HG03565 (cell line): Measurements from ENCODE around the gene ITGA3.

Experiments
- ATAC-seq: cut with Tn5 transposase; IDR thresholded peaks from one replicate; pipeline ENCODE4 v1.9.1; 2021; ENCODE audit warnings: mild to moderate bottlenecking, moderate library complexity; ENCODE audit not compliant: unreplicated experiment

The ITGA3 gene

DNA sequence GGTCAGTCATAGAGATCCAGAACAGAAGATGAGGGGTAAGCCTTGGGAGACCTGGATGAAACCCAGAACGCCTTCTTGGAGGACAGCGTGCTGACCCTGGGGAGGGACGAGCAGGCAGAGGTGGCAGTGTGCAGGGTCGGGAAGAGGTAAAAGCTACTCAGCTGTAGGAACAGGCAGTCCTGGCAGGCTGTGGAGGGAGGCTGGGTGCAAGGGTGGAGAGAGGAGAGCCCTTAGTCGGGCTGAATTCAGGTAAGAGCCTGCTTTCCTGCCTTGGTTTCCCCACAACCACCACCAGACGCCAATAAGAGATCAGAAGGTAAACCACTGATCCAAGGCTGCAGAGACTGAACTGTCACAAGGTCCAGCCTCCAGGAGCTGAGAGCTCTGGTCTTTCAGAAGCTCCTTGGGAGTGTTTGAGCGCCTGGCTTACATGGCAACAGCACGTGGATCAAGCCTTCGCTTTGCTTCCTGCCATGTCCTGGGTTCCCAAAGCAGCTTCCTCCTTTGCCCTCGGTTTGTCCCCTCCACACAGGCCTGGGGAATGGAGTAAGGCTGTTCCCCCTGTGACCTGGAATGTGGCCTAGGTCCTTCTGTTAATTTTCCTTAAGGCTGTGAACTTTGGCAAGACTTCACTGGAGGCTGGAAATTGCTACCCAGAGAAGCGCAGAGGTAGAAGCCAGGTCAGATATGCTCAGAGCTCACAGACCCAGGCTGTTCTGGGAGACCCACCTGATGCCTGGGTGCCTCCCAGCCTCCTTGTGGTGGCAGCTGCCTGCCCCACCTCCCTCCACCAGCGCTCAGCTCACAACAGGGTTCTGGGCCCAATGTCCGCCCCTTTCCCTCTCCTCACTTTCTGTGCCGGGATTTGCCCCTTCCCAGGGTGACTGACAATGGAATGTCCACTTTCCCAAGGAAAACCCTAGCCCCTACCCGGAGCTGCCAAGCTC is 35.3 kb downstream of the ITGA3 start:
- ATAC-seq: no peak

DNA sequence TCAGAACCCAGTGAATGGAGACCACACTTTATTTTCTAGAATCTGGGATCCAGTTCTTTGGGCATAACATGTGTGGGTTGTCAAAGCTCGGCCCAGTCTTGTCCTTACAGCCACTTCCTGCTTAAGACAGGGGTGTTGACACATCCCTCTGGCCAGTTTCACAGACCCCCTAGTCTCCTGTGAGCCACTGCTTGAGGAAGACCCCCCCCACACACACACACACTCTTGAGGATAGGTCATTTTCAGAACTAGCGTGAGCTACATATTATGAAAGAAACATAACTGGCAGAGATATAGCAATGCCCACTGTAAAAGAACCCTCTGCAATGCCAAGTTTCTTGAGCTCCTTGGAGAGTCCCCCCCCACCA is 36.0 kb downstream of the ITGA3 start:
- ATAC-seq: no peak

DNA sequence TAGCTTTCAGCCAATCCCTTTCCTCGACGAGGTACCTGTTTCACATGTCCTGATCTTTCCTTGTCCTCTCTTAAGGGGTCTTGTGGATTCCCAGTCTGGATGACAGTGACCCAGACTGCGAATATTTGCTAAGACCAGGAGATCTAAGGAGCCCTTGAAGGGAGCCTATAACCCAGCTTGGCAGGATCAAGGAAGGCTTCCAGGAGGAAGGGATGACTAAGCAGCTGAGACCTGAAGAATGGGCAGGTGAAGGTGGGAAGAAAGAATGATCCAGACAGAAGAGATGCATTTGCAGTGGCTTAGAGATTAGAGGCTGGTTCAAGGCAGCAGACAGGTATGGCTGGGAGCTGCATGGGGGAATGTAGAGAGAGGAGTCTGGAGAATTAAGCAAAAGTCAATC is 37.3 kb downstream of the ITGA3 start:
- ATAC-seq: no peak

DNA sequence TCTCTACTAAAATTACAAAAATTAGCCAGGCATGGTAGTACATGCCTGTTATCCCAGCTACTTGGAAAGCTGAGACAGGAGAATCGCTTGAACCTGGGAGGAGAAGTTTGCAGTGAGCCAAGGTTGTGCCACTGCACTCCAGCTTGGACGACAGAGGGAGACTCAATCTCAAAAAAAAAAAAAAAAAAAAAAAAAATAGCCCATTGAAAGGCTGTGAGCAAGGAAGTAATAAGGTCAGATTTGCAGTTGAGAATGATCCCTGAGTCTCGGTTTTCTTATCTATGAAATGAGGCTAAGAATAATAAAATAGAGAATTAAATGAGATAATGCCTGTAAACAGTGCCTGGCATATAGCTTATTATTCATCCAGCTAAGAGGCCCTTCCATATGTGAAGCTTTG is 37.9 kb downstream of the ITGA3 start:
- no peak for ATAC-seq

DNA sequence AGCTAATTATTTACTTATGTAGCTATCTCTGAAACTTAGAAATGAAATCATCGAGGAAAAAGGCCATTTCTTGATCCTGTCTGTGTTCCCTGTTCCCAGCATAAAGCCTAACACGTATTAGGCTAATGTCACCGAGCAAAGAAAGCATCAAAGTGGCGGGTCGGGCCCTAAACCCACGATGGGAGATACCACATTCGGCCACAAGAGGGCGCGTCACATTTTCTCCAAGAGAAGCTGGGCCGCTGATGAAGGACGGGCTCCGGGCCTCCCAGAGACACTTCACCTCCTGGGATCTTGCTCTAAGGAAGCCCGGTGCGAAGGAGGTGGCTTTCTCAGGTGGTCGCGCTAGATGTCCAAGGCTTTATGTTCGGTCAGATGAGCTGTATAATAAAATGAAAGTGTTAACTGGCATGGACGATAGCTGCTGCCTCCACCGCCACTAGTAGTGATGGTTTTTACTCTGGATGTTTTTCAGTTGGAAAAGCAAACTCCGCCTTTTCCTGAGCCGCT is 38.4 kb downstream of the ITGA3 start:
- no peak for ATAC-seq

DNA sequence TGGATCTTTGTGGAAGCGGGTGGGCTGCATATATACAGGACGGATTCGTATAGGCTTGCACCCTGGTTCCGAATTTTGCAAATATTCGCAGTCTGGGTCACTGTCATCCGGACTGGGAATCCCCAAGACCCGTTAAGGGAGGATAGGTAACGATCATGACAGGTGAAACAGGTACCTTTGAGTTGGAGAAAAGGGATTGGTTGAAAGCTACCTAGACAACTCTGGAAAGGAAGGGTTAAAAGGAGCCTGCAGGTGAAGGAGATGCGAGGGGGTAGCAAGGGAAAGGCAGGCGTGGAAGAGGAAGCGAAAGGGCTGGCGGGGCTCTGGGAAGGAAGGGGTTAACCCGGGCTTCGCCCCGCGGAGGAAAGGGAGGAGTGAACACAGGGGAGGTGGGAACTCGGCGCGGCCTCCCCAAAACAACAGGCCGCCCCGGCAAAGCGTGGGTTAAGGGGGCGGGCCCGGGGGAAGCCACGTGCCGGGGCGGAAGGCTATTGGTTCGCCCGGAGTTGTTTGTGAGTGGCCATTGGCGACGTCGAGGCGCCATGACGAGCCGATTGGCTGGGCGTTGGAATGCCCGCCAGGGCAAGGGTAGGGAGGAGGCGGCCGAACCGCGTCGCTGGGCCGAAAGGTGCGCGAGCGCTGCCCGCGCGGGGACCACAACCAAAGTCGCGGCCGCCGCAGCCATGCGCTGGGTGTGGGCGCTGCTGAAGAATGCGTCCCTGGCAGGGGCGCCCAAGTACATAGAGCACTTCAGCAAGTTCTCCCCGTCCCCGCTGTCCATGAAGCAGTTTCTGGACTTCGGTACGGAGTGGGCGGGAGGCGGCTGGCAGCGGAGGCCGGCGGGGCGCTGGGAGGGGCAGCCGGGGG is 39.1 kb downstream of the ITGA3 start, which contains the start of gene PDK2:
Gene PDK2, plus strand, starts transcription at position 599 of the 867 bp plus-strand sequence. Its CDS starts 85 bp downstream, at position 684.
- peak; percentile 92 for ATAC-seq

DNA sequence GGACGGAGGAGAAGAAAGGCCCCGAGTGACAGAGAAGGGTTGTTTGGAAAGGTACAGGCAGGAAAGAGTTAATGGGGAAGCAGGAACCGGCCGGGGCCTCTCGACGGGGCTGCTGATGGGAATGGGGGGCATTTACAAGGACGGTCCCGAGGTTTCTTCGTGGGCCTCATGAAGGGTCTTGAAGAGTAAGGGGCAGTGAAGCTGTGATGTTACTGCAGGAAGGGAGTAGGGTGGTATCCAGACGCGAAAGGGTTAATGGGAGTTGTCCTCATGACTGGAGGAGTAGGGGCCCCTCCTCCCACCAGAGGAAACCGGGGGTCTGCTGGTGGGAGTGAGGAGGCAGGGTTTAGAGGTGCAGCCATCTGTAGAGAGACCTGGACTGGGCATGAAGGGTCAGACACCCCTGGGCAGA is 39.7 kb downstream of the ITGA3 start:
- no peak for ATAC-seq

DNA sequence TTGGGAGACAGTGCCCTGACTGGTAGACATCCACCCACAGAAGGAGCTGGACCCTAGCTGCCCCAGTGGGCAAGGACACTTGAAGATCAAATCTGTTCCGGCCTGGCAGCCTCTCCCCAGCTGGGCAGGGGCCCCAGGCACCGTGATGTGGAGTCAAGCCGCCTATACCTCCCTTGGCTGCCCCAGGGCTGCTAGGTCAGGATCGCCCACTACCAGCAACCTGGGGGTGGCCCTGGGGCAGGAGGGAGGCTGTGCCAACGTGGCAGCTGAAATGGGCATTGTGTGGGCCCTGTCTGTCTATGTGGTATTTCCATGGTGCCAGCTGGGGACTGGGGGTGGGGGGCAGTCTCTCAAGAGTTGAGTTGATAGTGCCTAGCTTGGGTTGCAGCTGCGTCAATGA is 40.2 kb downstream of the ITGA3 start:
- no peak for ATAC-seq

DNA sequence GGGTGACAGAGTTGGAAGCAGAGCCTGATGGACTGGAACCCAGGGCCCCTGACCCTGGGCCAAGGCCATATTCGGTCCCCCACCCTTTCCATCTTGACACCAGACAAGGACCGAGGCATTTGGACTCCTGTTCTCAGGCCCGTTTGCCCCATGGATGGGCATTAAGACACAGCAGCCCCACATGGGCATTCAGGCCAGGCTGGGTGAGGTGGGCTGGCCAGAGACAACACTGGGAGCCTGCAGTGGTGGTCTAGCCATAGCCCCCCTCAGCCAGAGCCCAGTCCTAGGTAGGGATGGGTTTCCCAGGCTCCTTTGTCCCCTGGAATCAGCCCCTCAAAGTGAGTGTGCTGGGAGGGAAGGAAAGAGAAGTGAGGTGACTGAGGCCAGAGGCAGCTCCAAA is 40.8 kb downstream of the ITGA3 start:
- no peak for ATAC-seq

DNA sequence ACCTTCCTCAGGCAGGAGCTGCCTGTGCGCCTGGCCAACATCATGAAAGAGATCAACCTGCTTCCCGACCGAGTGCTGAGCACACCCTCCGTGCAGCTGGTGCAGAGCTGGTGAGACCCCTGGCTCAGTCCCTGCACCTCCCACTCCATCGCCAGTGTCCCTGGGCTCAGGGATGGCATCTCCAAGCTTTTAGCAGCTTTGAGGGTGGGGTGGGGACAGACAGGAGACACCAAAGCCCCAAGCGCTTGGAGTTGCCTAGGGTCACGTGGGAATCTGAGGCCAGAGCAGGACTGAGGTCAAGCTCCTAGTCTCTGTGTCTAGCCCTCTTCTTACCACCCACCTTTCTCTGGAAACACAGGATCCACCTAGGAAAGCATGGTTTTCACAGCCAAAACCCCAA is 41.5 kb downstream of the ITGA3 start:
- no peak for ATAC-seq

DNA sequence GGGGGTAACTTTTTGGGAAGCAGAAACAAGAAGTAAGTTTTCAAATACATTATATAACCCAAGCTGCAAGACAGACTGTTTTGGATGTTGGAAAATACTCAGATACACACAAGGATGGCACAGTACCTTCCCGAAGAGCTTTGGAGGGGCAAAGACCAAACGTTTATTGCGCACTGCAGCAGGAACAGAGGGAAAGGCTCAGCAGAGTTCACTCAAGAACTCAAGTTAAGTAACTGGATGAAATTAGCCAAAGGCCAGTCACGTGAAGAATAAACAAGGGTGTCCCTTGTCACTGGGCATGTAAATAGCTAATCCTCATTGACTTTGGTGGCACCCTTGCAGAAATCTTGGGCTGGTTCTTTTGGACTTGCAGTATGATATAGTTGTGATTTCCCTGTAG is 42.0 kb downstream of the ITGA3 start:
- ATAC-seq: no peak

DNA sequence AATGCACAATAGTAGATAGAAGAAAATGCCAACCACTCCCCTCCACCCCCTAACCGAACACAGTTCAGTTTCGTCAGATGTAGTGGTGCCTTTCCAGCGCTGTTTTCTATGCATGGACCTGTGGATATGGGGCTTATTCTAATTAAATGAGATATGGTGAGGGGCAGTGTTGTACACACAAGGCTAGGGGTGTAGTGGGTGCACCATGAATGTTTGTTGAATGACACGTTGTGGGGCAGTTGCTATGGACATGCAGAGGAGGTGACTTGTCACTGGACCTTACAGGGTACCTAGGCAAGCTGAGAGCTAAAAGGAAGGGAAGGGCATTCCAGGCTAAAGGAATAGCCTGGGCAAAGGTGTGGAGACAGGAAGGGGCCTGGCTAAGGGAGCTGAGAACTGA is 42.7 kb downstream of the ITGA3 start:
- ATAC-seq: no peak

DNA sequence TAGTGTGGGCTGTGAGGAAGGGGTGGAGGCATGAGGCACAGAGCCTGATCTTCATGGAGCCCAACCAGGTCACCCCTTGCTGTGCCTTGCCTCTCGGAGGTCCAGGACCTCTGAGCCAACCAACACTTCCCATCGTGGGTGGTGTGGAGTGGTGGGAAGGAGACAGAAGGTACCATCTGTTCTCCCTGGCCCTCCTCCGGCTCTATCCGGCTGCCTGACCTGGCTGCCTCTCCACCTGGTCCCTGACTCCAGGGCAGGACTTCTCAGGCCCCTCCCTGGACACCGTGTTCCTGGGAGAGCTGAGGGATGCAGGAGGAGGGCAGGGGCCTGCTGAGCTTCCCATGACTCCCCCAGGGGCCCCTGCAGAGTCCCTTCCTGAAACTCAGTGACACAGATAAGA is 43.1 kb downstream of the ITGA3 start:
- no peak for ATAC-seq

DNA sequence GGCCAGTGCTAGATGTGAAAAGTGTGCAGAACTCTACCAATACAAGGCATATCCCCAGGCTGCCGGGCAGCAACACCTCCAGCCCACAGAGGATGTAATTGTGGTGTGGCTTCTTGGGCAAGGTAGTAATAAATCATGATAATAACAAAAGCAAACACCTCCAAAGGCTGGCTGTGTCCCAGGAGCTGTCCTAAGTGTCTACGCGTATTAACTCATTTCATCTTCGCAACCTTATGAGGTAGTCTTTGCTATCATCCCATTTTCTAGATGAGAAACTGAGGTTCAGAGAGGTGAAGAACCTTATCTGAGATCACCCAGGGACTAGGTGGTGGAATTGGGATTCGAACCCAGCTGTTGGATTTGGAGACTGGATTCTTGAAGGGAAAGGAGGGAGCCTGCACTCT is 44.6 kb downstream of the ITGA3 start:
- ATAC-seq: no peak

DNA sequence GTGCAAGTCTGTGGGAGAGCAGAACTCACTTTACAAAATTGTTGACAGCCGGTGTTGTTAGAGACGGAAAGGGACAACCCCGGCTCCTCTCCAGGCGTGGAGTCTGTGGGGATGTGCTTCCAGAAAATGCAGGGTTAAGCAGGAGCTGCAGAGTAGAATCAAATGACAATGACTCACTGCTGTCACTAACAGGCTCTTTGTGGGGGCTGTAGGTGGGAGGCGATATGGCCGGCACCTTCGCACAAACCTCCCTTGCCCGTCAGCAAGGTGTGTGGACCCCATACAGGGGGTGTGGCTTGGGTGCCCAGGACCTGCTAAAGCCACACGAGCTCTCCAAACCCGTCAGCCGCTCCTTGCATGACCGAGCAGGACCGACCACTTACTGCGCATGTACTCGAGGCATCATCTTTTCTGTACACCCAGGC is 45.0 kb downstream of the ITGA3 start:
- no peak for ATAC-seq

DNA sequence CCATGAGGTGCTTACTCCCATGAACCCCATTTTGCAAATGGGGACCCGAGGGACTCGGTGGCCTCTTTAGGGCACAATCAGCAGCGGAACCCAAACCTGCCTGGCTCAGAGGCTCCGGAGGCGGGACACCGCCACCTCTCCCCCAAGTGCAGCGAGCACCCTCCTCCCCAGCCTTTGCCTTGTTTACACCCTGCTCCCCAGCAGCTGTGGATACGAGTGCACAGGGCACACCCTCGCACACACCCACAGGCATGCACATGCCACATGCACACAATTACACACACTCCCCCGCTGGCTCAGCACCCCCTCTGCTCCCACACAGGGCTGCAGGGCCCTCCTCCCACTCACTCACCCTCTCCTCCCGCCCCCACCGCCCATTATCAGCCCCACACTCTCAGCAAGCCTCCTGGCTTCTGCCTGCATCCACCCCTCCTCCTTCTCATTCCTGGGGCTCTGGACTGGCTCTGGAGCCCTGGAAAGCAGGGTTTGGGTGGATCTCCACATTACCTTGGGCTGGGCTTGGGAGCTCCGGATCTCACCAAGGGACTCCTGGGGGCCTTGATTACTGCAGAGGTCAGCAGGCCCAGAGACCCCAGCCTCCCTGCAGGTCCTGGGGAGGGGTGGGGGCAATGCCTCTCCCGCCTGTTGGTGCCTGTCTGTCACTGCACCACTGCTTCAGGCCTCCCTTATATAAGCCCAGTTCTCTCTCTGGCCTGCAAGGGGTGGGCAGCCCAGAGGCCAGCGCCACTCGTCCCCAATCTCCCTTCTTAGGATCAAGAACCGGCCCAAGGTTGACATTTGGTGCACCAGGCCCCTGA is 45.6 kb downstream of the ITGA3 start:
- no peak for ATAC-seq

DNA sequence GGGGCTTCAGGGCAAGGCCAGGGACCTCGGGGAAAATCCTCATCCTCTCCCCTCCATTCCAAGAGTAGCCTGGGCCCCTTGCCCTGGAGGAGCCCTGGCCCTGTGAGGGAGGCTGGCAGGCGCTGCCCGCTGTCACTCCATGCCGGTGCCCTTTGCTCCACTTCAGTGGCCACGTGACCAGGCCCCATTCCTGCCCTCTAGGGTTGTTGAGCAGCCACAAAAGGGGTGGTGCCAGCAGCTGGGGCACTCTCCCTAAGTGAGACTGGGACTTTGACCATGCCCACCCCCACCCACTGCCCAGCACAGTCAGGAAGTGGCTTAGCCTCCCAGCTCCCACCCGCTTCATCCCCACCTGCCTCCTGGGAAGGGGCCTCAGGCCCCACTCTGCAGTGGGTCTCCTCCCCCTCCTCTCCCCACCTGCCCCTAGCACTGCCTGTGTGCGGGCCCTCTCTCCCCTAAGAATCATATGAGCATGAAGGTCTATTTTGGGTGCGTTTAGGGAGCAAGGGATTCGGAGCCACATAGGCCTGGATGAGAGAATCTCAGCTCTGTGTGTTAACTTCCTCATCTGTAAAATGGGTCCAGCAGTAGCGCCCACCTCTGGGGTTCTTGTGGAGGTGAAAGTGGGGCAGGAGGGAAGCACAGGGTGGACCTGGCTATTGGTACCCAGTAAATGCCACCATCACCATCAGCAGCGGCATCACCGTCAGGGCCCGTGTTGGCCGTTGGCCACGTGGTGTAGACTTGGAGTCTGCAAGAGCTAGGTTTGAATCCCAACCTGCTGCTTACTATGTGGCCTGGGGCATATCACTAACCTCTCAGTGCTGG is 46.5 kb downstream of the ITGA3 start:
- no peak for ATAC-seq

DNA sequence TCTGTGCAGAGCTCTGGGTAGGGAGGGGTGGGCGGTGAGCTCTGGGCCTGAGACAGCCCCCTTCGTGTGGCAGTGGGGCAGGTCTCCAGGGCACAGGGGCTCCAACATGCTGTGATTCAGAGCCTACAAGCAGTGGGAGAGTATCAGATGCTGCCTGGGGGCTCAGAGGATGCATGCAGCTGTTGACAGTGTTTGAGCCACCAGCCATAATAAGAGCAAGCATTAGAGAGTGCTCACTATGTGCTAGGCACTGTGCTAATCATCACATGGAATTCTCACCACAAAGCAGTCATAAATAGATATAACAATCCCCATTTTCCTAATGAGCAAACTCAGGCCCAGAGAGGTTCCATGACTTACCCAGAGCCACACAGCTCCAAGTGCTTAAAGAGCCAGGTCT is 47.3 kb downstream of the ITGA3 start:
- no peak for ATAC-seq

DNA sequence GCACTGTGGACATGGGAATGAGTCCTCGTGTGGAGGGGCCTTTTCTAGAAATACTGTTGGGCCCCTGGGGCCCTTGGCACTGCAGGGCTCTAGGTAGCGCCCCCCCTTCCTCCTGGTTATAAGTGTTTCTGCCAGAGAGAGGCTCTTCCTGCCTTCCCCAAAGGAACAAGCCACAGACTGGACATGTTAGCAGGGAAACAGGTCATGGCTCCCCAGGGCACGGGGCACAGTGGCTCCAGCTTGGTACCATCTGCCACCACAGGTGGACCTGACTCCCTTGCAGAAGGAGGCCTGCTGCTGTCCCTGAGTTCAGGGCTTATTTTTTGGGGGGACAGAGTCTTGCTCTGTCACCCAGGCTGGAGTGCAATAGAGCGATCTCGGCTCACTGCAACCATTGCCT is 48.0 kb downstream of the ITGA3 start:
- ATAC-seq: no peak

DNA sequence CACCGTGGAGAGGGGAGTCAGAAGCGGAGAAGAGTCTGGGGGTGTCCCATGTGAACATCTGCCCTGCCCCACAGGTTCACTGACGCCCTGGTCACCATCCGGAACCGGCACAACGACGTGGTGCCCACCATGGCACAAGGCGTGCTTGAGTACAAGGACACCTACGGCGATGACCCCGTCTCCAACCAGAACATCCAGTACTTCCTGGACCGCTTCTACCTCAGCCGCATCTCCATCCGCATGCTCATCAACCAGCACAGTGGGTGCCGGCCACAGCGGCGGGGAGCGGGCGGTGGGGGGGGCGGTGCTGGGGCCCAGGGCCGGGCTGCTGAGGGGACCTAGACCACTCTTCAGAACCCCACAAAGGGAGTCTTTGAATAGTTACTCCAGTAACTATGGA is 49.9 kb downstream of the ITGA3 start:
- ATAC-seq: no peak
